ENCODE results near the gene CYP39A1. TPM values are rescaled to one million over a fixed set of nuclear protein-coding genes. Genes with fewer than 3 reads are reported as not detected.

Gene CYP39A1
- total RNA-seq, 3 donors from 2014 or later, result 4.1 to 5.3 (median 4.5) TPM

DNA sequence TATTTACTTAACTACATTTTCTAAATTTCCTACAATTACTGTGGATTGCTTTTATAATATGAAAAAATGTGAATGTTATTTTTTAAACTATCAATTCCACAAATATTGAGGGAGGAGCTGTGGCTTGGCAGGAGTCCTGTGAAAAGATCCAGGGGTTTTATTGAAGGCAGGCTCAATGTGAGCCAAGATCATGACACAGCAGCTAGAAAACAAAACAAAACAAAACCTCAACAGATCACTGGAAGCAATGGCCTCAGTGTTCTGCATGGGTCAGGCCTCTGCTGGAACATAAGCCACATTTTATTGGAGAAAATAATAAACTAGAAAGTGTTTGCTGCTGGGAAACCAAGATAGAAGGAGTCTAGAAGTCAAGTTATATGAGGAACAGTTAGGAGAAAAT is 142.0 kb downstream of the CYP39A1 start:
- Histone ChIP-seq H3K36me3 (ENCODE audit: low read depth) (no peaks in the 10 kb centered on the region), H3K4me3 (no peak overlapping the region), H3K4me1 (ENCODE audit: low read depth) (no peaks in the 10 kb centered on the region), H3K9me3 (no peaks in the 10 kb centered on the region)
- TF ChIP-seq, protein P1, sequence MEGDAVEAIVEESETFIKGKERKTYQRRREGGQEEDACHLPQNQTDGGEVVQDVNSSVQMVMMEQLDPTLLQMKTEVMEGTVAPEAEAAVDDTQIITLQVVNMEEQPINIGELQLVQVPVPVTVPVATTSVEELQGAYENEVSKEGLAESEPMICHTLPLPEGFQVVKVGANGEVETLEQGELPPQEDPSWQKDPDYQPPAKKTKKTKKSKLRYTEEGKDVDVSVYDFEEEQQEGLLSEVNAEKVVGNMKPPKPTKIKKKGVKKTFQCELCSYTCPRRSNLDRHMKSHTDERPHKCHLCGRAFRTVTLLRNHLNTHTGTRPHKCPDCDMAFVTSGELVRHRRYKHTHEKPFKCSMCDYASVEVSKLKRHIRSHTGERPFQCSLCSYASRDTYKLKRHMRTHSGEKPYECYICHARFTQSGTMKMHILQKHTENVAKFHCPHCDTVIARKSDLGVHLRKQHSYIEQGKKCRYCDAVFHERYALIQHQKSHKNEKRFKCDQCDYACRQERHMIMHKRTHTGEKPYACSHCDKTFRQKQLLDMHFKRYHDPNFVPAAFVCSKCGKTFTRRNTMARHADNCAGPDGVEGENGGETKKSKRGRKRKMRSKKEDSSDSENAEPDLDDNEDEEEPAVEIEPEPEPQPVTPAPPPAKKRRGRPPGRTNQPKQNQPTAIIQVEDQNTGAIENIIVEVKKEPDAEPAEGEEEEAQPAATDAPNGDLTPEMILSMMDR (IDR thresholded peaks at IDR 0.05), result no peak
- intact Hi-C loops (cut with DNase I, micrococcal nuclease), result no loop called here
- ATAC-seq, result peak; percentile 36
- DNase-seq, result peak in 1 of 3 donors; percentile 25

DNA sequence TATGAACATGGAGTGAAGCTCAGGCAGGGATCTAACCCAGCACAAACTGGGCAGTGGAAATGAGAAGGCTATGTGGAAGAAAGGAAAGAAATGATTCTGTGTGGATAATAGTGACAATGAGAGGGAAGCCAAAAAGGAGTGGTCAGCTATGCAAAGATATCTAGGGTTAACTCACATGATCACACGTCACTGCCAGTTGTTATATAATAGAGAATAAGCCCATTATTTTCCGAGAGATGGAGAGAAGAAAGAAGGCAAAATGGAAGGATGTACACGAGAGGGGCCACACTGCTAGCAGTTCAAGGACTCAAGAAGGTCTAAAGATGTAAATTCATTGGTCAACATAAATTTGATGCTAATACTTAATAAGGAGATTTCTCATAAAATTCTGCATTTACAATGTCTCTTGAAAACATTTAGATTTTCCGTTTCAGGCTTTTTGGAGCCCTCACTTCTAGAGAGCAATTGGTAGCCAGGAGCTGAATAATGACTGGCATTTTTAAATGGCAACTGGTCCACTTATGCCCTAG is 142.6 kb downstream of the CYP39A1 start:
- no peak for DNase-seq
- no peak overlapping the region for H3K4me3 ChIP-seq
- no peaks in the 10 kb centered on the region for H3K36me3 ChIP-seq (ENCODE audit: low read depth)
- H3K4me1 ChIP-seq (ENCODE audit: low read depth), result no peaks in the 10 kb centered on the region
- TF ChIP-seq, protein P1 (IDR thresholded peaks at IDR 0.05), result no peak
- intact Hi-C loops (cut with DNase I, micrococcal nuclease), result no loop called here
- no peak for ATAC-seq
- no peaks in the 10 kb centered on the region for H3K9me3 ChIP-seq

DNA sequence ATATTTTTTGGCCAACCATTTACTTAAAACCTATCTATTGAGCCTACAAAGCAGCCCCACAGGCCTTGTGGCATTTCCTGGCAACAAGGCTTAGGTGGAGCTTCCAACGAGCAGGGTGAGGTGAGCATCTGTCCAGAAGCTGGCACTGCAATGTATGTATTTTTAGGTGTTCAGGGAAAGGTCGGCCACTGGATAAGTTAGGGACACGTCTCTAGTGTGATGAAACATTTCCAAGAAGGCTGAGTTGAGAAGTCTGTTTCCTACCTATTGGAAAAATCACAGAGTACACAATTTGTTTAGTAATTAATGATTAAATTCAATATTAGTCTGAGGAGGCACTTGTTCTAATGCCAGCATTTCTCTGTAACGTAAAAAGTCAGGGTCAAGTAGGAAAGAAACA is 143.6 kb downstream of the CYP39A1 start:
- intact Hi-C loops (cut with DNase I, micrococcal nuclease), result no loop called here
- Histone ChIP-seq H3K9me3 (no peaks in the 10 kb centered on the region), H3K4me3 (no peak overlapping the region), H3K4me1 (ENCODE audit: low read depth) (no peaks in the 10 kb centered on the region), H3K36me3 (ENCODE audit: low read depth) (no peaks in the 10 kb centered on the region)
- TF ChIP-seq, protein P1 (IDR thresholded peaks at IDR 0.05), result no peak
- no peak for ATAC-seq
- no peak for DNase-seq

DNA sequence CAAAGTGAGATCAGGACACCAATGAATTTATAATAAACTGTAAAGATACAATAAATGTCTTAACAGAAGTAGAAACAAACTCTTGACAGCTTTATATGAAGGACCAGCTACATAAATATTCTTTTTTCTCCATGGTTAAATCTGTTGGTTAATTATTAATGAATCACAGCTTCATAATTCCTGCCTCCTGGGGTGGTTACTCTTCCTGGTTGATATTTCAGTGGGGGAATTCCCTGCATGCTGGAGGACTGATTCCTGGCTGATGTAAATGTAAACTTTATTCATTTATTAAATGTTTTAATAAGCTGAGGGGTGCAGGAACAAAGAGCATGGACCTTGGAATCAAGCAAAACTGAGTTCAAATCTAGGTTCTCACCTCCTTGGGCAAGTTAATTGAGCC is 145.2 kb downstream of the CYP39A1 start:
- no peaks in the 10 kb centered on the region for H3K4me1 ChIP-seq (ENCODE audit: low read depth)
- DNase-seq (no peak), ATAC-seq (peak; percentile 77)
- H3K36me3 ChIP-seq (ENCODE audit: low read depth), result no peaks in the 10 kb centered on the region
- no peak overlapping the region for H3K4me3 ChIP-seq
- no peaks in the 10 kb centered on the region for H3K9me3 ChIP-seq
- TF ChIP-seq, protein P1 (IDR thresholded peaks at IDR 0.05), result no peak
- intact Hi-C loops (cut with DNase I, micrococcal nuclease), result no loop called here

DNA sequence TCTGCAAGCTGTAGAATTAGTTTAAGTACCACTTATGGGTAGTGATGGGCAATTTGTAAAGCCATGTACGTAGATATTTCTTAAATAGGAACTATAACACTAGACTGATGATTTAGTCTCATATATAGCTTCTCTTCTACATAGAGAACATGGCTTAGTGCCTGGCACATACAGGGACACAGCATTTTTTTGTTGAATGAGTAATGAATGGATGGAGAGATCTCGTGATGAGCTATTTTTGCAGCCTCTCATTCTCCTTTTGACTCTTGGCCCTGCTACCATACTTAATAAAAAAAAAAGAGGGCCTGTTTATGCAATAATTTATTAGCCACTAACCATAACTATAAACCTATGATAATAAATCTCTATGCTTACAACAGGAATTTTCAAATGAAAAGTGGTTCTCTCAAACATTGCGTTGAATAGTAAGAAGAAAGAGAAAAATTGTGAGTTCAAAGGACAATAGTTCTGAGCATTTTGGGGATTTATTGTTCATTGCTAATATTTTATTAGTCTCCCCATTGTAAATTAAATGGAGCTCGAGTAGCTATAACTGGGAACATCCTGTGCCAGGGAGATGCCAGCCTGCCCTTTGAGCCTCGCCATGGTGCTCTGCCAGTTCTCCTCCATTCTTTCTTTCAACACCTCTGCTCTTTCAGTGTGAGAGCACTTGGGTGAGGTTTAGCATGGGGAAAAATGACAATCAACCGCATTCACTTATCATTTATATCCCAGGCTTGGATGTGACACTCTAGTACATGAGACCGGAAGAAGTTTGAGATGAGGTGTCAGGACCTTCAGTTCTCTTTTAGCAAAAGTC is 146.7 kb downstream of the CYP39A1 start:
- no peak for DNase-seq

More for the DNA sequence above, 146.7 kb downstream of the CYP39A1 start:
- intact Hi-C loops (cut with DNase I, micrococcal nuclease), result no loop called here
- Histone ChIP-seq H3K4me1 (ENCODE audit: low read depth) (no peaks in the 10 kb centered on the region), H3K36me3 (ENCODE audit: low read depth) (no peaks in the 10 kb centered on the region), H3K4me3 (no peak overlapping the region), H3K9me3 (no peaks in the 10 kb centered on the region)
- TF ChIP-seq, protein P1 (IDR thresholded peaks at IDR 0.05), result no peak
- ATAC-seq, result no peak

All from mucosa of descending colon (tissue), 3 donors.